ENCODE data around the gene SLC25A30. TPM values are rescaled to one million over a fixed set of nuclear protein-coding genes. Genes with fewer than 3 reads are reported as not detected.
A peak's percentile ranks its signal among the peaks of the same experiment; 100 is the strongest.
"Not testable (repeated sequence)": the region's sequence is repeated elsewhere in the genome, so short reads cannot be mapped to it uniquely, and the experiment has no call there.

Gene SLC25A30
- total RNA-seq, 1 donor from 2014 or later: 12.5 TPM

DNA sequence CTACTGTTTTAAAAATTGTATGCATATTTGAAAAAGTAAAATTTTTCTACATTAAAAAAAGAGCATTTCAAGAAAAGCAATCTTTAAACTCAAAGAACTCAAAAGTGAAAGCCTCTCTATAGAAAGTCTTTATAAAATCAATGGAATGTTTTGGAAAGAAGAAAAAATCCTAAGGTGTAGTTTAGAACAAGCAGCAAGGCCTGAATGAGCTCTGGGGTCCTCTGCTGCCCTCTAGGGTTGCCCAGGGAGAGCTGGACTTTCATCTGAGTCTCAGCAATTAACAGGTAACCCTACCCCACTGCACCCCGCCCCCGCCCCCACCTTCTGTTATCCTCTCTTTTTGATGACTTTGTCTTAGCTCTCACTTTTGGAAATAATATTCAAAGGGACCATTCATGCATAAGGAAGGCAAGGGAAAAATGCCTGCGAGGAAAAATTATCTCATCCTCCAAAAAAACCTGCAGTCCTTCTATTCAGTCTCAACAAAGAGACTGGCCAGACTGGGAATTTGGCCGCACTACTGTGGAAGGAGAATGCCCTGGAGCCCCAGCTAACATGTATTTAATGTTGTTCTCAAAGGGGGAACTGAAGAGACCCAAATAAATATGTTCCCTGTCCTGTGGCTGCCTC lies 24.1 kb downstream of the SLC25A30 start:
- no peak overlapping the region for H3K27ac ChIP-seq (ENCODE audit: low read depth, low read length)
- peaks cover 13 to 27% (median 23%) of the 10 kb centered on the region in 3 donors for H3K4me1 ChIP-seq (ENCODE audit: control insufficient read depth in 3 of 3, insufficient read depth in 3 of 3, low read length in 3 of 3)
- no peak overlapping the region for H3K9ac ChIP-seq (ENCODE audit: low read depth in 1 of 3, low read length in 3 of 3)
- no peak overlapping the region for H3K4me3 ChIP-seq (ENCODE audit: low read length in 3 of 3)
- no peaks in the 10 kb centered on the region for H3K27me3 ChIP-seq (ENCODE audit: control insufficient read depth in 3 of 3, insufficient read depth in 3 of 3, low read length in 3 of 3)
- no peaks in the 10 kb centered on the region for H3K9me3 ChIP-seq (ENCODE audit: control insufficient read depth in 3 of 3, low read length in 3 of 3)
- H3K36me3 ChIP-seq (ENCODE audit: control insufficient read depth in 3 of 3, insufficient read depth in 3 of 3, low read length in 3 of 3): peaks cover 15 to 30% (median 19%) of the 10 kb centered on the region in 3 donors

DNA sequence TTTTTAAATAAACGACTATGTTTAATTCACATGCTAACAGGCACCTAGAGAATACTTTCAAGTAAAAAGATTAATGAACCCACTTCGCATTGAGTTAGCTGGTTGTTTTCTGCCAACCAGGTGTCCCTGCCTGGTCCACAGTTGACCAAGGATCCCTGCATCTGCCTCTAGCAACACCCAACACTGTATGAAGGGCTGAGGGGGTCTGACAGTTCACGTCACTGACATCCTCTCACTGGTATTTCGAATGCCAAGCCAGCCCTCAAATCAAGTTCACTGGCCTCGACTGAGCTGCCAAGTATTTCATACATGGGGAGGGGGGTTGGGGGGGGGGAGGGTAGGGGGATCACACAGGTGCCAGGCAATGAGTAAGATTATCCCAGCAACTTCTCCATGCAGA lies 25.4 kb downstream of the SLC25A30 start:
- Histone ChIP-seq H3K9ac (ENCODE audit: low read depth in 1 of 3, low read length in 3 of 3) (no peak overlapping the region), H3K27ac (ENCODE audit: low read depth, low read length) (no peak overlapping the region), H3K4me3 (ENCODE audit: low read length in 3 of 3) (no peak overlapping the region), H3K9me3 (ENCODE audit: control insufficient read depth in 3 of 3, low read length in 3 of 3) (no peaks in the 10 kb centered on the region), H3K27me3 (ENCODE audit: control insufficient read depth in 3 of 3, insufficient read depth in 3 of 3, low read length in 3 of 3) (no peaks in the 10 kb centered on the region), H3K36me3 (ENCODE audit: control insufficient read depth in 3 of 3, insufficient read depth in 3 of 3, low read length in 3 of 3) (peaks cover 9 to 25% (median 11%) of the 10 kb centered on the region in 3 donors), H3K4me1 (ENCODE audit: control insufficient read depth in 3 of 3, insufficient read depth in 3 of 3, low read length in 3 of 3) (peaks cover 13 to 27% (median 23%) of the 10 kb centered on the region in 3 donors)

DNA sequence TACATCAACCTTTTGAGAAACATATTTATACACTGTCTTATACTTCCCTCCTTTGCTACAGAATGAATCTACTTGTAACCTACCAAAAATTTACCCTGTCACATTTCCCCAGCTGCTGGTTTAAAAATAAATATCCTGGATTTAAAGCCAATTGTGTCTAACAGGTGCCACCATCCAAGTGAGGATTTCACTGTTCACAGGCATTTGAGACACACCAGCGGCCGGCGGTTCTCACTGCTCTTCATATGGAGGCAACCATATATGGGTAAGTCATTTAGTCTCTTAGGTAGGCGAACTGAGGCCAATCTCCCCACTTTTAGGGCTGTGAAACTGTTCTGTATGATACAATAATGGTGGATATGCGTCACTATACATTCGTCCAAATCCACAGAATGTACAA lies 26.2 kb downstream of the SLC25A30 start:
- Histone ChIP-seq H3K9ac (ENCODE audit: low read depth in 1 of 3, low read length in 3 of 3) (no peak overlapping the region), H3K27ac (ENCODE audit: low read depth, low read length) (peak overlapping the region; percentile 2), H3K4me1 (ENCODE audit: control insufficient read depth in 3 of 3, insufficient read depth in 3 of 3, low read length in 3 of 3) (peaks cover 13 to 27% (median 23%) of the 10 kb centered on the region in 3 donors), H3K27me3 (ENCODE audit: control insufficient read depth in 3 of 3, insufficient read depth in 3 of 3, low read length in 3 of 3) (no peaks in the 10 kb centered on the region), H3K36me3 (ENCODE audit: control insufficient read depth in 3 of 3, insufficient read depth in 3 of 3, low read length in 3 of 3) (peaks cover 7 to 23% (median 12%) of the 10 kb centered on the region in 3 donors), H3K4me3 (ENCODE audit: low read length in 3 of 3) (no peak overlapping the region), H3K9me3 (ENCODE audit: control insufficient read depth in 3 of 3, low read length in 3 of 3) (no peaks in the 10 kb centered on the region)

DNA sequence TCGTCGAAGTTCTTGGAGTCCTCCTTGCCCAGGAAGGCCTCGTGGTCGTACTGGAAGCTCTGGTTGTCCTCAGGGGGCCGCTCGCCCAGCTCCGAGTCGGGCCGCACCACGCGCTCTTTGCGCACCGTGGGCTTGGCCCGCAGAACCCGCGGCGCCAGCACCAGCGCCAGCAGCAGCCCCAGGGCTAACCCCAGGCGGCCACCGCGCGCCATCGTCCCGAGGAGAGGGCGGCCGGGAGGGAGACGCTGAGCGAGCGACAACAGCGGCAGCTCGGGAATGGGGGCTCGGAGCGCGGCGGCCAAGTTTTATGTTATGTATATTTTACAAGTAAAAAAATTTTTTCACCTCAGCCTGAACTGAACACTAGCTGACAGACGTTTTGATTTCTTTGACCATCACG lies 27.0 kb downstream of the SLC25A30 start:
- Histone ChIP-seq H3K4me1 (ENCODE audit: control insufficient read depth in 3 of 3, insufficient read depth in 3 of 3, low read length in 3 of 3) (peaks cover 7 to 21% (median 16%) of the 10 kb centered on the region in 3 donors), H3K36me3 (ENCODE audit: control insufficient read depth in 3 of 3, insufficient read depth in 3 of 3, low read length in 3 of 3) (peaks cover 7 to 27% (median 9%) of the 10 kb centered on the region in 3 donors), H3K27ac (ENCODE audit: low read depth, low read length) (peak overlapping the region; percentile 2)
- H3K9me3 ChIP-seq (ENCODE audit: control insufficient read depth in 3 of 3, low read length in 3 of 3); H3K4me3 ChIP-seq (ENCODE audit: low read length in 3 of 3); H3K9ac ChIP-seq (ENCODE audit: low read depth in 1 of 3, low read length in 3 of 3); H3K27me3 ChIP-seq (ENCODE audit: control insufficient read depth in 3 of 3, insufficient read depth in 3 of 3, low read length in 3 of 3): not testable (repeated sequence)

DNA sequence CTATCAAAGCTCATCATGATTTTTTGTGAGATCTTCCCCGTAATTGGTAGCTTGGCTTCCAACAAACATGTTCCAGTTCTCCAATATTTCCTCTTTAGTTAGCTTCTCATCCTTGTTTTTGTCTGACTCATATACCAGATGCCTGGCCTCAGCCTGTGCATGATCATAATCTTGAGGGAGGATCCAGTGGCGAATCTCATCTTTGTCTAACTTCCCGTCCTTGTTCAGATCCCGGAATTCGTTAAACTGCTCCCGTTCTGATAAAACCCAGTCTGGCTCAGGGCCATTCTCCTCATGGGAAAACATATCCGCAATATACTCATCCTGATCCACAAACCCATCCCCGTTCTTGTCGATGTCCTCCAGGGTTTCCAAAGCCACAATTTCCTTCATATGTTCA lies 27.8 kb downstream of the SLC25A30 start:
- H3K4me1 ChIP-seq (ENCODE audit: control insufficient read depth in 3 of 3, insufficient read depth in 3 of 3, low read length in 3 of 3): peaks cover 11 to 17% (median 14%) of the 10 kb centered on the region in 3 donors
- H3K9me3 ChIP-seq (ENCODE audit: control insufficient read depth in 3 of 3, low read length in 3 of 3); H3K27ac ChIP-seq (ENCODE audit: low read depth, low read length); H3K4me3 ChIP-seq (ENCODE audit: low read length in 3 of 3); H3K27me3 ChIP-seq (ENCODE audit: control insufficient read depth in 3 of 3, insufficient read depth in 3 of 3, low read length in 3 of 3); H3K9ac ChIP-seq (ENCODE audit: low read depth in 1 of 3, low read length in 3 of 3): not testable (repeated sequence)
- peaks cover 3 to 20% (median 9%) of the 10 kb centered on the region in 3 donors for H3K36me3 ChIP-seq (ENCODE audit: control insufficient read depth in 3 of 3, insufficient read depth in 3 of 3, low read length in 3 of 3)

DNA sequence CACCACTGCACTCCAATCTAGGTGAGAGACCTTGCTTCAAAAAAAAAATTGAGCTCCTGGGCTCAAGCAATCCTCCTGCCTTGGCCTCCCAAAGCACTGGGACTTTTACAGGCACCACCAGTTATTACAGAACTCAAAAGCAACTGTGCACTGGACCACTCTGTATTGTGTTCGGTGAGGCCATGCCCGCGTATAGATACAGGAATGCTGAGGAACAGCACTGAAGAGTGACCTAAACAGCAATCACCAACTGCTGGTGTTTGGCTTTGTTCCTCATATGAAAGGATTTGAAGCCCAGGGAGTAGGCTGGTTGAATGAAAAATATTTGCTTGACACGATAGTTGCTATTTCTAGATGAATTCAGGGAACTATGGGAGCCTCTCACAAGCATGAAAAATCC lies 29.5 kb downstream of the SLC25A30 start:
- H3K9ac ChIP-seq (ENCODE audit: low read depth in 1 of 3, low read length in 3 of 3): no peak overlapping the region
- H3K27me3 ChIP-seq (ENCODE audit: control insufficient read depth in 3 of 3, insufficient read depth in 3 of 3, low read length in 3 of 3): no peaks in the 10 kb centered on the region
- H3K9me3 ChIP-seq (ENCODE audit: control insufficient read depth in 3 of 3, low read length in 3 of 3): no peaks in the 10 kb centered on the region
- H3K27ac ChIP-seq (ENCODE audit: low read depth, low read length): no peak overlapping the region
- H3K4me3 ChIP-seq (ENCODE audit: low read length in 3 of 3): no peak overlapping the region
- peaks cover 11 to 17% (median 13%) of the 10 kb centered on the region in 3 donors for H3K4me1 ChIP-seq (ENCODE audit: control insufficient read depth in 3 of 3, insufficient read depth in 3 of 3, low read length in 3 of 3)
- H3K36me3 ChIP-seq (ENCODE audit: control insufficient read depth in 3 of 3, insufficient read depth in 3 of 3, low read length in 3 of 3): peaks cover 4 to 17% (median 8%) of the 10 kb centered on the region in 3 donors

DNA sequence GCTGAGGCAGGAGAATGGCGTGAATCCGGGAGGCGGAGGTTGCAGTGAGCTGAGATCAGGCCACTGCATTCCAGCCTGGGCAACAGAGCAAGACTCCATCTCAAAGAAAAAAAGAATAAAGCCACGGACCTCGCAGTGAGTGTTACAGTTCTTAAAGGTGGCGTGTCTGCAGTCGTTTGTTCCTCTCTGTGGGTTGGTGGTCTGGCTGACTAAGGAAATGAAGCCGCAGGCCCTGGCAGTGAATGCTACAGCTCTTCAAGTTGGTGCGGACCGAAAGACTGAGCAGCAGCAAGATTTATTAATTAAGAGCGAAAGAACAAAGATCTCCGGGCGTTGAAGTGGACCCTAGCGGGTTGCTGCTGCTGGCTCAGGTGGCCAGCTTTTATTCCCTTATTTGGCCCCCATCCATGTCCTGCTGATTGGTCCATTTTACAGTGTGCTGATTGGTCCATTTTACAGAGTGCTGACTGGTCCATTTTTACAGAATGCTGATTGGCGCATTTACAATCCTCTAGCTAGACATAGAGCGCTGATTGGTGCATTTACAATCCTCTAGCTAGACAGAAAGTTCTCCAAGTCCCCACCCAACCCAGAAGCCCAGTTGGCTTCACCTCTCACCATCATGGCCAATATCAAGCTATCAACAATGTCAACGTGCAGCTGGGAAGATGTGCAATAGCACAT lies 31.1 kb downstream of the SLC25A30 start:
- H3K9ac ChIP-seq (ENCODE audit: low read depth in 1 of 3, low read length in 3 of 3); H3K27me3 ChIP-seq (ENCODE audit: control insufficient read depth in 3 of 3, insufficient read depth in 3 of 3, low read length in 3 of 3); H3K9me3 ChIP-seq (ENCODE audit: control insufficient read depth in 3 of 3, low read length in 3 of 3); H3K27ac ChIP-seq (ENCODE audit: low read depth, low read length); H3K4me1 ChIP-seq (ENCODE audit: control insufficient read depth in 3 of 3, insufficient read depth in 3 of 3, low read length in 3 of 3); H3K4me3 ChIP-seq (ENCODE audit: low read length in 3 of 3): not testable (repeated sequence)
- peaks cover 4 to 14% (median 5%) of the 10 kb centered on the region in 3 donors for H3K36me3 ChIP-seq (ENCODE audit: control insufficient read depth in 3 of 3, insufficient read depth in 3 of 3, low read length in 3 of 3)

DNA sequence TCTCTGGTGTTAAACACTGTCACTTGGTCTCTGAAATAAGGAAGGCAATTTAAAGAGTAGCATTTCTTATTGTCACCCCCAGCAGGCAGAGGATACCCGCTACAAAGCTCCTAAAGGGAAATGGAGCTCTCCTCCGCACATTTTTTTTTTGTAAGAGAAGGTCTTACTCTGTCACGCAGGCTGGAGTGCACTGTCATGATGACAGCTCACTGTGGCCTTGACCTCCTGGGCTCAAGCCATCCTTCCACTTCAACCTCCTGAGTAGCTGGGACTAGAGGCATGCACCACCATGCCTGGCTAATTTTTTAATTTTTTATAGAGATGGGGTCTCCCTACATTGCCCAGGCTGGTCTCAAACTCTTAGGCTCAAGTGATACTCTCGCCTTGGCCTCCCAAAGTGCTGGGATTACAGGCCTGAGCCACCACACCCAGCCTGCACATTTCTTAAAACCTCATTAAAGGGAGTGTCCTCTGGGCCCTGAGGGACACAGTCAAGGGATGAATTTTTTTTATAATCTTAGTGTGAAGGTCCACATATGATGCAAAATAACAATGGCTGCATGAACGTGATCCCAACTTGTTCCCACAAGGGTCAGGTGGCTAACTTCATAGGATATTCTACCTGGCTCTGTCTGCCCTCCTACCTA lies 32.1 kb downstream of the SLC25A30 start:
- Histone ChIP-seq H3K9ac (ENCODE audit: low read depth in 1 of 3, low read length in 3 of 3) (no peak overlapping the region), H3K27me3 (ENCODE audit: control insufficient read depth in 3 of 3, insufficient read depth in 3 of 3, low read length in 3 of 3) (no peaks in the 10 kb centered on the region), H3K27ac (ENCODE audit: low read depth, low read length) (peak overlapping the region; percentile 58), H3K9me3 (ENCODE audit: control insufficient read depth in 3 of 3, low read length in 3 of 3) (no peaks in the 10 kb centered on the region), H3K4me3 (ENCODE audit: low read length in 3 of 3) (no peak overlapping the region), H3K4me1 (ENCODE audit: control insufficient read depth in 3 of 3, insufficient read depth in 3 of 3, low read length in 3 of 3) (peaks cover 2 to 6% (median 4%) of the 10 kb centered on the region in 3 donors), H3K36me3 (ENCODE audit: control insufficient read depth in 3 of 3, insufficient read depth in 3 of 3, low read length in 3 of 3) (peaks cover 4 to 14% (median 5%) of the 10 kb centered on the region in 3 donors)

DNA sequence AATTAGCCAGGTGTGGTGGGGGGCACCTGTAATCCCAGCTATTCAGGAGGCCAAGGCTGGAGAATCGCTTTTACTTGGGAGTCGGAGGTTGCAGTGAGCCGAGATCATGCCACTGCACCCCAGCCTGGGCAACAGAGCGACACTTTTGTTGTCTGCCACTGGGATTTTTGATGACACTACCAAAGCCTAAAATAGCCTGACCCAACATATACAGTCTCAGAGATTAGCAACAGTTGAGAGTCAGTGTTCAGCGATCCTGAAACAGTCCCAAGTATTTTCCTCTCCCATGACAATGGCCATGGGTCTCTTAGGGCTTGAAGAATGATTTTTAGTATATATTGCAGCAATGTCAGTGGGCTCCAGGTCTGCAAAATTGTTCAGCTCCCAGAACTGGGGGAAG lies 32.9 kb downstream of the SLC25A30 start:
- Histone ChIP-seq H3K9ac (ENCODE audit: low read depth in 1 of 3, low read length in 3 of 3) (no peak overlapping the region), H3K36me3 (ENCODE audit: control insufficient read depth in 3 of 3, insufficient read depth in 3 of 3, low read length in 3 of 3) (peaks cover 3 to 14% (median 4%) of the 10 kb centered on the region in 3 donors), H3K27me3 (ENCODE audit: control insufficient read depth in 3 of 3, insufficient read depth in 3 of 3, low read length in 3 of 3) (no peaks in the 10 kb centered on the region), H3K4me1 (ENCODE audit: control insufficient read depth in 3 of 3, insufficient read depth in 3 of 3, low read length in 3 of 3) (peaks cover 2 to 6% (median 4%) of the 10 kb centered on the region in 3 donors), H3K9me3 (ENCODE audit: control insufficient read depth in 3 of 3, low read length in 3 of 3) (no peaks in the 10 kb centered on the region), H3K27ac (ENCODE audit: low read depth, low read length) (peak overlapping the region; percentile 58), H3K4me3 (ENCODE audit: low read length in 3 of 3) (no peak overlapping the region)

Data from skeletal muscle tissue (tissue), 4 donors.